ENCODE results near the gene PFDN1. TPM values are rescaled to one million over a fixed set of nuclear protein-coding genes. Genes with fewer than 3 reads are reported as not detected.

PFDN1 gene
- total and polyA plus RNA-seq, 10 donors, result 38.0 to 82.1 (median 61.6) TPM

DNA sequence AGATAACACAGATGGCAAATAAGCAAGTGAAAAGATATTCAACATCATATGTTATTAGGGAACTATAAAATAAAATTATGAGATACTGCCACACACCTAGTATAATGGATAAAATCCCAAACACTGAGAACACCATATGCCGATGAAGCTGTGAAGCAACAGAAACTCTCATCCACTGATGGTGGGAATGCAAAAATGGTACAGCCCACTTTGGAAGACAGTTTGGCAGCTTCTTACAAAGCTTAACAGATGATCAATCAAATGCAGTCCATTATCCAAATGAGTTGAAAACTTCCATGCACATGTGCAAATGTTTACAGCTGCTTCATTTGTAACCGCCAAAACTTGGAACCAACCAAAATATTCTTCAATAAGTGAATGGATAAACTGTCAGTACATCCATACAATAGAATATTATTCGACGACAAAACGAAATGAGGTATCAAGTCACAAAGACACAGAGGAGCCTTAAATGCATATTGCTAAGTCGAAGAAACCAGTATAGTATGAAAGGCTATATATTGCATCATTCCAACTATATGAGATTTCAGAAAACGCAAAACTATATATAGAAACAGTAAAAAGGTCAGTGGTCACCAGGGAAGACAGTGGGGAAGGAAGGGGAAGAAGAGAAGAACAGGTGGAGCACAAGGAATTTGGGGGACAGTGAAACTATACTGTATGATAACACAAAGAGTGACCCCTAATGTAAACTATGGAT, 14.9 kb downstream of the PFDN1 start:
- intact Hi-C loops (cut with DNase I; ENCODE audit: low total_unique reads), result no loop called here
- Histone ChIP-seq H3K27ac (no peak overlapping the region), H3K36me3 (no peaks in the 10 kb centered on the region), H3K4me1 (peaks cover 9 to 39% (median 26%) of the 10 kb centered on the region in 6 donors), H3K27me3 (replicated peaks in 1 of 7) (no peaks in the 10 kb centered on the region), H3K9me3 (no peaks in the 10 kb centered on the region), H3K4me3 (no peak overlapping the region)
- WGBS, 5 donors, result 85 to 89% (median 87%) methylated on average over 7 of the region's 7 CpGs
- no peak for DNase-seq
- TF ChIP-seq, protein P1, sequence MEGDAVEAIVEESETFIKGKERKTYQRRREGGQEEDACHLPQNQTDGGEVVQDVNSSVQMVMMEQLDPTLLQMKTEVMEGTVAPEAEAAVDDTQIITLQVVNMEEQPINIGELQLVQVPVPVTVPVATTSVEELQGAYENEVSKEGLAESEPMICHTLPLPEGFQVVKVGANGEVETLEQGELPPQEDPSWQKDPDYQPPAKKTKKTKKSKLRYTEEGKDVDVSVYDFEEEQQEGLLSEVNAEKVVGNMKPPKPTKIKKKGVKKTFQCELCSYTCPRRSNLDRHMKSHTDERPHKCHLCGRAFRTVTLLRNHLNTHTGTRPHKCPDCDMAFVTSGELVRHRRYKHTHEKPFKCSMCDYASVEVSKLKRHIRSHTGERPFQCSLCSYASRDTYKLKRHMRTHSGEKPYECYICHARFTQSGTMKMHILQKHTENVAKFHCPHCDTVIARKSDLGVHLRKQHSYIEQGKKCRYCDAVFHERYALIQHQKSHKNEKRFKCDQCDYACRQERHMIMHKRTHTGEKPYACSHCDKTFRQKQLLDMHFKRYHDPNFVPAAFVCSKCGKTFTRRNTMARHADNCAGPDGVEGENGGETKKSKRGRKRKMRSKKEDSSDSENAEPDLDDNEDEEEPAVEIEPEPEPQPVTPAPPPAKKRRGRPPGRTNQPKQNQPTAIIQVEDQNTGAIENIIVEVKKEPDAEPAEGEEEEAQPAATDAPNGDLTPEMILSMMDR (IDR thresholded peaks at IDR 0.05 in 8 of 11, conservative IDR thresholded peaks at IDR 0.05 in 3 of 11), result no peak
- no peak for TF ChIP-seq POLR2A (IDR thresholded peaks at IDR 0.05)
- no peak for TF ChIP-seq POLR2AphosphoS5 (IDR thresholded peaks at IDR 0.05)

DNA sequence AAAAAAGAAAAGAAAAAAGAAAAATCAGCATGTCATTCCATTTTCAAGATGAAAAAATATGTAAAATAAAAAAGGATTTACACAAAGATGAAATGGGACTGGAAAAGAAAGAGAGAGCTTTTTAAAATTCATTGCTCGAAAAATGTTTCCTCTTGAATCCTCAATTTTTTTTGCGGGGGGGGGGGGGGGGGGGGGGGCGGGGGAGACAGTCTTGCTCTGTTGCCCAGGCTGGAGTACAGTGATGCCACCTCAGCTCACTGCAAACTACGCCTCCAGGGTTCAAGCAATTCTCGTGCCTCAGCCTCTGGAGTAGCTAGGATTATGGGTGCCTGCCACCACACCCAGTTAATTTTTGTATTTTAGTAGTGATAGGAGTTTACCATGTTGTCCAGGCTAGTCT, 16.5 kb downstream of the PFDN1 start:
- Histone ChIP-seq H3K27ac (no peak overlapping the region), H3K4me1 (peaks cover 9 to 39% (median 22%) of the 10 kb centered on the region in 6 donors), H3K27me3 (replicated peaks in 1 of 7) (no peaks in the 10 kb centered on the region), H3K9me3 (no peaks in the 10 kb centered on the region), H3K4me3 (no peak overlapping the region), H3K36me3 (peaks cover 0 to under 1% (median 0%) of the 10 kb centered on the region in 6 donors)
- no peak for TF ChIP-seq POLR2AphosphoS5 (IDR thresholded peaks at IDR 0.05)
- no peak for TF ChIP-seq POLR2A (IDR thresholded peaks at IDR 0.05)
- TF ChIP-seq, protein P1 (IDR thresholded peaks at IDR 0.05 in 8 of 11, conservative IDR thresholded peaks at IDR 0.05 in 3 of 11), result no peak
- DNase-seq, result no peak
- 90 to 100% (median 93%) methylated on average over 4 to 5 of the region's 5 CpGs for WGBS, 5 donors
- intact Hi-C loops (cut with DNase I; ENCODE audit: low total_unique reads), result no loop called here

DNA sequence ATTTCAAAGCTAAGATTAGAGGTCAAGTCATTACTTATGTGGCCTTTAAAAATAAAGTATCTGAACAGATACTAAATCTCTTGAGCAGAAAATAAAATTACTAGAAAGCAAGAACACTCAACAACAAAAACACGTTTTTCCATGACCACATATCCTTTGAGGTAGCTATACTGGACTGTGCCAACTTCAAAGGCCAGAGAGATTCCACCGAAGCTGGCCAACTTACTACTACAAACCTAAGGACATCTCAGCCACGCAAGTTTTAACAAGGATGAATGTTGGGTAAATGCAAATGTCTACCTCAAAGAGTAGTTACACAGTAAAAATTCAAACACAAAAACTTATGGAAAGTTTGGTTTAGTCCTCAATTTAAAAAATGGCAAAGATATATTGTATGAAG, 18.9 kb downstream of the PFDN1 start:
- H3K27me3 ChIP-seq (replicated peaks in 1 of 7), result no peaks in the 10 kb centered on the region
- peak overlapping the region in 5 of 8 donors; percentile 62 to 82 (median 72) for H3K27ac ChIP-seq
- no peak for TF ChIP-seq POLR2A (IDR thresholded peaks at IDR 0.05)
- TF ChIP-seq, protein P1 (IDR thresholded peaks at IDR 0.05 in 8 of 11, conservative IDR thresholded peaks at IDR 0.05 in 3 of 11), result no peak
- TF ChIP-seq POLR2AphosphoS5 (IDR thresholded peaks at IDR 0.05), result no peak
- peaks cover 0 to 21% (median 0%) of the 10 kb centered on the region in 6 donors for H3K36me3 ChIP-seq
- intact Hi-C loops (cut with DNase I; ENCODE audit: low total_unique reads), result no loop called here
- DNase-seq, result no peak
- H3K4me3 ChIP-seq, result no peak overlapping the region
- H3K4me1 ChIP-seq, result peaks cover 9 to 39% (median 22%) of the 10 kb centered on the region in 6 donors
- H3K9me3 ChIP-seq, result no peaks in the 10 kb centered on the region
- WGBS, 5 donors, result 82 to 88% (median 84%) methylated on average over 3 of the region's 3 CpGs

DNA sequence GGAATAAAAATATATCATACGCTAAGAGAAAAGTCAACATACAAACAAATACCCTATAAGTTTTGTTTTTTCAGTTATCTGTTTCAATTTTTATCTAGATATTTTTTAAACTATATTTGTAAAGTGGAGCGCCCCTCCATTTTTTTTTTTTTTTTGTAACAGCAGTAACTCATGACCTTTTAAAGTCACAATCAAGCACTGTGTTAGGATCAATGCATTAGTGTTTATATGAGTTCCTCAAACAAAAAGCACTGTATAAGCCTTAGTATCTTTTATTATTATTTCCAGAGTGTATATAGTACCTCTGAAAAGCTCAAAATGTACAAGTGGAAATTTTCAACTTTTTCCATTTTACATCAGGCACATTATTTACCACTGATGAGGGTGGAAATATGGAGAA, 20.6 kb downstream of the PFDN1 start:
- 94 to 100% (median 97%) methylated on average over 2 of the region's 2 CpGs for WGBS, 5 donors
- Histone ChIP-seq H3K27me3 (replicated peaks in 1 of 7) (no peaks in the 10 kb centered on the region), H3K9me3 (no peaks in the 10 kb centered on the region), H3K27ac (no peak overlapping the region), H3K4me1 (peaks cover 9 to 32% (median 22%) of the 10 kb centered on the region in 6 donors), H3K36me3 (peaks cover 0 to 31% (median 0%) of the 10 kb centered on the region in 6 donors), H3K4me3 (no peak overlapping the region)
- DNase-seq, result no peak
- intact Hi-C loops (cut with DNase I; ENCODE audit: low total_unique reads), result no loop called here
- TF ChIP-seq POLR2A (IDR thresholded peaks at IDR 0.05) (no peak), POLR2AphosphoS5 (IDR thresholded peaks at IDR 0.05) (no peak)
- TF ChIP-seq, protein P1 (IDR thresholded peaks at IDR 0.05 in 8 of 11, conservative IDR thresholded peaks at IDR 0.05 in 3 of 11), result no peak

Measured in spleen (tissue), 11 donors.